ENCODE results near the gene RBM20. TPM values are rescaled to one million over a fixed set of nuclear protein-coding genes. Genes with fewer than 3 reads are reported as not detected.
"Not testable (repeated sequence)": the region's sequence is repeated elsewhere in the genome, so short reads cannot be mapped to it uniquely, and the experiment has no call there.

RBM20 gene
- total RNA-seq, 2 experiments from 2014 or later, result 0.03 TPM; not detected in 1

DNA sequence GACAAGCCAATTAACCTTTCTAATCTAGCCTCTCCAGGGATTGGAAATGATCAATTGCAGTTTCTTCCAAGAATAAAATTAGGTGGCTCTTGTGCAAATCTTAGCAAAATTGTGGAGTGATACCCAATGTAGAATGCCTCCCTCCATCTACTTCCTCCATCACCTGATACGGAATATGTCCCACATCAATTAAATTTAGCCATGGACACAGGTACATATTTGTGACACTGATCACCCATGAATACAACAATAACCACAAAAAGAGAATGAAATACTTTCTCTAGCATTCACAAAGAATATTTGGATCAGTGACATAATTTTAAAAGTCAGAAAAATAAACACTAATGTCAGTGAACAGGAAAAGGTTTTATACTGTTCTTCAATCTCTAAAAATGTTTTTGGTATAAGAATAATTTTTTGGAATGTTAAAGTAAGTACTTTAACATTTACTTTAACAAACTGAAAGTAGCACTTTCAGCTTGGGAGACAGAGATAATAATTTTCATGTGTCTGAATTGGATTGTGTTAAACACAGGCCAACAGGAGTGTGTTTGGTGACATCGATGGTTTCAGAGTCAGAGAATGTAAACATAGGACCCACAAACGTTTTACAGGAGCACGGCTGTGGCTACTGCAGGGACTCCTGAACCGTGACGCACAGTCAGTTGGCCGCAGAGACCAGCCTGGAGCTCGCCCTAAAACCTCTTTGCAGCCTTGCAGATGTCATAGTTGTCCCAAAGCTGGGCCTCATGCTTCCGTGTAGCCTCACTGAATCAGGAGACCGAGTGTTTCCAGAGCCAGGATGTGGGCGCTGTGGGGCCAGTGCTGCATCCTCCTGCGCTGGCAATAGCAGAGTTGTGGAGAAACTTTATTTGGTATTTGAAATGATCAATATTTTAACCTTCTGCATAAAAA is 7.2 kb downstream of the RBM20 start:
- H3K4me1 Mint-ChIP-seq (ENCODE audit: low read depth), result peaks cover 34% of the 10 kb centered on the region
- H3K27ac Mint-ChIP-seq, result peak overlapping the region; percentile 66

DNA sequence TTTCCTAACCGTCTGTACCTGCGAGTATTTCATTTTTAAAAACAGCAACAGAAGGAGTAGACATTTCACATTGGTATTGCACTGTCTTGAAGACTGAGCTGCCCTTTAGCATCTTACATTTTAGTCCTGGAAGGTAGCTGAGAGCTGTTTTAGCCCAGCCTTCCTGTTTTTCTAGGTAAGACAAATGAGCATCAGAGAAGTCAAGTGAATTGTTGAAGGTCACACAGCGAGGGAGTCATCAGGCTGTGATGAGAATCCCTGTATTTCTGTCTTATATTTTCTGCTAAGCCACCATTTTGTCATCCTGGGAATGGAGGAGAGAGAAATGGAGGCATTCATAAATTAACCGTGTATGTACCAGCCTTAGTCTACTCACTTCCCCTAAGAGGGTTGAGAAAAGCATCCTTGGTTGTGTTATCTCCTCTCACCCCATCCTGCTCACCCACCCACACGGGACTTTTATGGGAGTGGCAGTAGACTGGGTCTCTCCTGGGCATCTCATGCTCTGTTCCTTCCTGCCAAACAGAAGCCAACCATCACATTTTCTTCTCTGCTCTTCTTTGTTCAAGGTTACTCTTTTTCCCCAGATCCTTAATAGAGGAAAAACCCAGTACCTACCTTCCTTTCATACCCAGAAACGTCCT is 8.5 kb downstream of the RBM20 start:
- Mint-ChIP-seq H3K27me3 (ENCODE audit: low read depth) (peaks cover 39% of the 10 kb centered on the region), H3K4me3 (no peak overlapping the region), H3K27ac (no peak overlapping the region), H3K4me1 (ENCODE audit: low read depth) (peaks cover 34% of the 10 kb centered on the region), H3K36me3 (ENCODE audit: low read depth) (no peaks in the 10 kb centered on the region), H3K9me3 (ENCODE audit: insufficient read depth) (no peaks in the 10 kb centered on the region)
- ATAC-seq (no peak), DNase-seq (no peak)
- ChIA-PET POLR2A (interaction anchor here (0.6 kb wide), 1 partner anchor 28 kb away, joined by 7 read pairs; no protein-coding TSS in a partner anchor), CTCF (interaction anchor here (0.9 to 1.8 kb wide), 2 partner anchors 19 to 151 kb away, joined by 4 to 12 read pairs; no protein-coding TSS in a partner anchor)

More for the DNA sequence above, 7.2 kb downstream of the RBM20 start:
- Mint-ChIP-seq H3K36me3 (ENCODE audit: low read depth) (no peaks in the 10 kb centered on the region), H3K4me3 (peak overlapping the region; percentile 13), H3K27me3 (ENCODE audit: low read depth) (peaks cover 42% of the 10 kb centered on the region), H3K9me3 (ENCODE audit: insufficient read depth) (no peaks in the 10 kb centered on the region)
- ATAC-seq (peak; percentile 93), DNase-seq (peak; percentile 68)
- CTCF ChIA-PET, result interaction anchor here (0.8 to 1.2 kb wide), 3 partner anchors 10 to 36 kb away, joined by 3 to 7 read pairs (median 4); no protein-coding TSS in a partner anchor
- POLR2A ChIA-PET, result no interaction called here

DNA sequence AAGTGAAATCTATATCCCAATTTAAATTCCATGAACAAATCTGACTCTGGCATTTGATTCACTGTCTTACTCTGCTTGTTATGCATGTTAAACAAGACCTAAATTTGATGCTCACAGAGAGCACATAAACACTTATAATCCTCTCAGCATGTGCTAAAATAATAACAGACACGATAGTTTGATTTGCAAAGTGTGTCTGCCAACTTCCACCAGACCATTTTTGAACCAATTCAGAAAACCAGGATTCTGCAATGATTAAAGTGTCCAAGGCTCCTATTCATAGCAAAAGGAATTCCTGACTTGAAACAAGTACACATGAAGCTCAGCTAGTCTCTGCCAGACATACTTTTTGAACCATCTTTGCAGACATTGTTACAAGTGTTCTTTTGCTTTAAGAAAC is 11.2 kb downstream of the RBM20 start:
- ATAC-seq (no peak), DNase-seq (no peak)
- no peak overlapping the region for H3K27ac Mint-ChIP-seq
- H3K4me1 Mint-ChIP-seq (ENCODE audit: low read depth), result peaks cover 27% of the 10 kb centered on the region
- peaks cover 23% of the 10 kb centered on the region for H3K27me3 Mint-ChIP-seq (ENCODE audit: low read depth)
- H3K9me3 Mint-ChIP-seq (ENCODE audit: insufficient read depth), result no peaks in the 10 kb centered on the region
- H3K36me3 Mint-ChIP-seq (ENCODE audit: low read depth), result no peaks in the 10 kb centered on the region
- ChIA-PET POLR2A (no interaction called here), CTCF (no interaction called here)
- H3K4me3 Mint-ChIP-seq, result no peak overlapping the region

DNA sequence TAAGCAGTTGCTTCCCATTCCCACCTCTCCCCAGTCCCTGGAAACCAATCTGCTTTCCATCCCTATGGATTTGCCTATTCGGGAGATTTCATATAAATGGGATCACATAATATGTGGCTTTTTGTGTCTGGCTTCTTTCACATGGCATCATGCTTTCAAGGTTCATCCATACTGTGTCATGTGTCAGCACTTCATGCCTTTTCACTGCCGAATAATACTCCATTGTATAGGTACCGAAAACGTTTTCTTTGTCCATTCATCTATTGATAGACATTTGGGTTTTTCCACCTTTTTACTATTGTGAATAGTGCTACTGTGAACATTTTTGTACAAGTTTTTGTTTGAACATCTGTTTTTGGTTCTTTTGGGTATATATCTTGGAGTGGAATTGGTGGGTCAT is 12.5 kb downstream of the RBM20 start:
- Mint-ChIP-seq H3K27ac (no peak overlapping the region), H3K9me3 (ENCODE audit: insufficient read depth) (no peaks in the 10 kb centered on the region), H3K4me3 (no peak overlapping the region), H3K36me3 (ENCODE audit: low read depth) (no peaks in the 10 kb centered on the region), H3K27me3 (ENCODE audit: low read depth) (peaks cover 23% of the 10 kb centered on the region), H3K4me1 (ENCODE audit: low read depth) (peaks cover 22% of the 10 kb centered on the region)
- DNase-seq (no peak), ATAC-seq (no peak)
- ChIA-PET CTCF (no interaction called here), POLR2A (no interaction called here)

DNA sequence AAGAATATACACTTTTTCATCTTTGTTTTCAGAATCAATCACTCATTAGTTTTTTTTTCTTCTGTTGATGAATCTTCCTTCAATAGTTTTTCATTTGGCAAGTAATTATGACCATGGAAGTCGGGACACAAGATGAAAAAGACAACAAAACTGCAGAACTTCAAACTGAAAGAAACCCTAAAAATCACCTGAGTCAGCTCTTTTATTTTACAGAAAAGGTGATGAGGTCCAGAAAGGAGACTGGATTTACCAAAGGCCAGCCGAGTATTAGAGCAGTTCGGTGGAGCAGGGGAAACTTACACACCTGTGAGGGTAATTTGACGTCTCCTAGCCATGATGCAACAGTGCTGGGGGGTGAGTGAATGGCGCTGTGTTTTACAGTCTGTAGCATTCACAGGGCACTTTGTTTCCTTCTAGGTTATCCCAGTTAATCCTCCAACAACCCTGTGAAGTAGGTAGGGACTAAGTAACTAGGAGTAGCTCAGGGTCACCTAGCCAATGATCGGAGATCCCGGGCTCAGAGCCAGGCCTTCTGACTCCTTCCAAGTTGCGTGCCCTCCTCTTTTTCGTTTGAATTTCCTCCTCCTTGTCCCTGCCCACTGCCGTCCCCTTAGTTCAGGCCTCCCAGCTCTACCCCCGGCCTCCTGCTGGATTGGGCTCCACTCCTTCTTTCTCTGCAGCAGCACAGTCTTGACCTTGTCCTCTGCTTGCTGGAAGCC is 14.0 kb downstream of the RBM20 start:
- Mint-ChIP-seq H3K4me3 (no peak overlapping the region), H3K4me1 (ENCODE audit: low read depth) (peaks cover 17% of the 10 kb centered on the region), H3K27me3 (ENCODE audit: low read depth) (peaks cover 18% of the 10 kb centered on the region), H3K36me3 (ENCODE audit: low read depth) (no peaks in the 10 kb centered on the region), H3K27ac (no peak overlapping the region), H3K9me3 (ENCODE audit: insufficient read depth) (no peaks in the 10 kb centered on the region)
- ATAC-seq, result no peak
- DNase-seq, result no peak
- ChIA-PET POLR2A (no interaction called here), CTCF (interaction anchor here (1.2 kb wide), 1 partner anchor 14 kb away, joined by 7 read pairs; no protein-coding TSS in a partner anchor)

DNA sequence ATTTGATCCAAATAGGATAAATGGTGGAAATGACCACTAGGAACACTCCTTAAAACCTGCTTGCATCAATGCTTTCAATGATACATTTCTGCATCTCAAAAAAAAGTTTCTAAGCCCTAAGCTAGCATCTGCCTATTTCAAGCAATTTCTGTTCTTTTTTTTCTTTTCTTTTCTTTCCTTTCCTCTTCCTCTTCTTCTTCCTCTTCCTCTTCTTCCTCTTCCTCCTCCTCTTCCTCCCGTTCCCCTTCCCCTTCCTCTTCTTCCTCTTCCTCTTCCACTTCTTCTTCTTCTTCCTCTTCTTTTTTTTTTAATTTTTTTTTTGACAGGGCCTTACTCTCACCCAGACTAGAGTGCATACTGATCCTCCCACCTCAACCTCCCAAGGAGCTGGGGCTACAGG is 15.4 kb downstream of the RBM20 start:
- ATAC-seq (no peak), DNase-seq (no peak)
- Mint-ChIP-seq H3K9me3 (ENCODE audit: insufficient read depth) (no peaks in the 10 kb centered on the region), H3K4me1 (ENCODE audit: low read depth) (peaks cover 17% of the 10 kb centered on the region), H3K27ac (no peak overlapping the region), H3K27me3 (ENCODE audit: low read depth) (peaks cover 13% of the 10 kb centered on the region), H3K36me3 (ENCODE audit: low read depth) (no peaks in the 10 kb centered on the region), H3K4me3 (no peak overlapping the region)
- ChIA-PET POLR2A (no interaction called here), CTCF (interaction anchor here (1.2 to 1.7 kb wide), 3 partner anchors 13 to 49 kb away, joined by 4 to 5 read pairs (median 4); no protein-coding TSS in a partner anchor)

DNA sequence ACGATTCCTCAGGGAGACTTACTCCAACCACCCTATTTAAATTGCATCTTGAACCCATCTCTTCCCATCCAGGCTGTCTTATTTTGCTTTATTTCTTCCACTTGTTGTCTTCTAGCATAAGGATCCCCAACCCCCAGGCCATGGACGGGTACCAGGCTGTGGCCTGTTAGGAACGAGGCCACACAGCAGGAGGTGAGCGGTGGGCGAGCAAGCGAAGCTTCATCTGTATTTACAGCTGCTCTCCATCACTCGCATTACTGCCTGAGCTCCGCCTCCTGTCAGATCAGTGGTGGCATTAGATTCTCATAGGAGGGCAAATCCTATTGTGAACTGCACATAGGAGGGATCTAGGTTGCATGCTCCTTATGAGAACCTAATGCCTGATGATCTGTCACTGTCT is 16.2 kb downstream of the RBM20 start:
- POLR2A ChIA-PET; ATAC-seq; H3K36me3 Mint-ChIP-seq (ENCODE audit: low read depth); H3K27ac Mint-ChIP-seq; H3K9me3 Mint-ChIP-seq (ENCODE audit: insufficient read depth); DNase-seq; H3K4me3 Mint-ChIP-seq: not testable (repeated sequence)
- H3K27me3 Mint-ChIP-seq (ENCODE audit: low read depth), result peaks cover 15% of the 10 kb centered on the region
- H3K4me1 Mint-ChIP-seq (ENCODE audit: low read depth), result peaks cover 17% of the 10 kb centered on the region
- CTCF ChIA-PET, result interaction anchor here (1.7 kb wide), 1 partner anchor 19 kb away, joined by 4 read pairs; no protein-coding TSS in a partner anchor

DNA sequence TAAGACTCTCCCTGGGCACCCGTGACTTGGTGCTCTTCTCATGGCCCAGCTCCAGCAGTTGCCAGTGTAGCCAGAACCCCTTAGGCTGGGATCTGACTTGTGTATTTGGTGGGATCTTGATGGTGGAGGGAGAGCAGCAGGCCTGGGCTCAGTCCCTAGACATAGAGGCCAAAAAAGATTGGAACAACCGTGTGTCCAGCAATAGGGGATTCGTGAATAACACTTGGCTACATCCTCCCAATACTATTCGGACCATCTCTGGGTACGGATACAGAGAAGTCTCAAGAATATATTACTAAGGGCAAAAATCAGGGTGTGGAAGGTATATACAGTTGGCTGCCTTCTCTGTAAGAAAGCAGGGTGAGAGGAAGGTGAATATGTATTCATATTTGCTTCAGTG is 17.2 kb downstream of the RBM20 start:
- Mint-ChIP-seq H3K36me3 (ENCODE audit: low read depth) (no peaks in the 10 kb centered on the region), H3K4me1 (ENCODE audit: low read depth) (peaks cover 17% of the 10 kb centered on the region), H3K27ac (no peak overlapping the region), H3K4me3 (no peak overlapping the region), H3K27me3 (ENCODE audit: low read depth) (peaks cover 10% of the 10 kb centered on the region), H3K9me3 (ENCODE audit: insufficient read depth) (no peaks in the 10 kb centered on the region)
- POLR2A ChIA-PET, result no interaction called here
- CTCF ChIA-PET, result no interaction called here
- DNase-seq (no peak), ATAC-seq (no peak)

DNA sequence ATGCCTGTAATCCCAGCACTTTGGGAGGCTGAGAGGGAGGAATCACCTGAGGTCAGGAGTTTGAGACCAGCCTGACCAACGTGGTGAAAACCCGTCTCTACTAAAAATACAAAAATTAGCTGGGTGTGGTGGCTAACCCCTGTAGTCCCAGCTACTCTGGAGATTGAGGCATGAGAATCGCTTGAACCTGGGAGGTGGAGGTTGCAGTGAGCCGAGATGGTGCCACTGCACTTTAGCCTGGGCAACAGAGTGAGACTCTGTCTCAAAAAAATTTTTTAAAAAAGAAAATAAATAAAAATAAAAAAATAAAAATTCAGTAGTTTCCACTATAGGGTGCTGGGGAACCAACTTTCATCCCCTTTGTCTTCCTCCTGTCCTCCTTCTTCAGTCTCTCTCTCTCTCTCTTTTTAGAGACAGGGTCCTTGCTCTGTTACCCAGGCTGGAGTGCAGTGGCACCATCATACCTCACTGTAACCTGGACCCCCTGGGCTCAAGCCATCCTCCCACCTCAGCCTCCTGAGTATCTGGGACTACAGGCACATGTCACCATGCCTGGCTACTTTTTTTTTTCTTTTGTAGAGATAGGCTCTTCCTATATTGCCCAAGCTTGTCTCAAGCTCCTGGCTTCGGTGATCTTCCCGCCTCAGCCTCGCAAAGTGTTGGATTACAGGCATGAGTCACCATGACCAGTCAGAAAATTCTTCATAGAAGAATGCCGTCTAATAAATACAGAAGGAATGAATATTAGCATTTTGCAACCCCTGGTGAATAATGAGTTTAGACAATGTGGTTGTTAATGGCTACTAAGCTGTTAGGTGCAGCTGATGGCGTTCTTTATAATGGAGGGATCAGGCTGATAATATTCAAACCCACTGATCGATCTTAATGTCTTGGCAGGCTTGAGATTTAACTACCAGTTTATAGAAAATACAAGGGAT is 20.6 kb downstream of the RBM20 start:
- Mint-ChIP-seq H3K4me1 (ENCODE audit: low read depth) (peaks cover 17% of the 10 kb centered on the region), H3K27ac (no peak overlapping the region), H3K36me3 (ENCODE audit: low read depth) (no peaks in the 10 kb centered on the region), H3K4me3 (no peak overlapping the region), H3K27me3 (ENCODE audit: low read depth) (peaks cover 27% of the 10 kb centered on the region), H3K9me3 (ENCODE audit: insufficient read depth) (no peaks in the 10 kb centered on the region)
- no peak for DNase-seq
- CTCF ChIA-PET, result interaction anchor here (1.7 to 4.6 kb wide), 4 partner anchors 9 to 54 kb away, joined by 3 to 32 read pairs (median 7); no protein-coding TSS in a partner anchor
- no peak for ATAC-seq
- POLR2A ChIA-PET, result no interaction called here

DNA sequence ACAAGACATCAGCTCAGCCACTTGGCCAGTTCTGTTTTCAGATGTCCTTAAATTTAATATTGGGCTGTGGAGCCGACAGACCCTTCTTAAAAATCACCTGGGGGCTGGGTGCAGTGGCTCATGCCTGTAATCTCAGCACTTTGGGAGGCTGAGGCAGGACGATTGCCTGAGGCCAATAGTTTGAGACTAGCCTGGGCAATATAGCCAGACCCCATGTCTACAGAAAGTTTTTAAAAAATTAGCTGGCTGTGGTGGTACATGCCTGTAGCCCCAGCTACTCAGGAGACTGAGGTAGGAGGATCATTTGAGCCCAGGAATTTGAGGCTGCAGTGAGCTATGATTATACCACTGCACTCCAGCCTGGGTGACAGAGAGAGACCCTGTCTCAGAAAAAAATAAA is 22.1 kb downstream of the RBM20 start:
- H3K4me3 Mint-ChIP-seq; H3K9me3 Mint-ChIP-seq (ENCODE audit: insufficient read depth); ATAC-seq; POLR2A ChIA-PET; H3K27ac Mint-ChIP-seq; H3K36me3 Mint-ChIP-seq (ENCODE audit: low read depth); DNase-seq: not testable (repeated sequence)
- Mint-ChIP-seq H3K27me3 (ENCODE audit: low read depth) (peaks cover 36% of the 10 kb centered on the region), H3K4me1 (ENCODE audit: low read depth) (peaks cover 12% of the 10 kb centered on the region)
- CTCF ChIA-PET, result interaction anchor here (0.9 to 4.6 kb wide), 4 partner anchors 7 to 80 kb away, joined by 3 to 32 read pairs (median 4); no protein-coding TSS in a partner anchor

DNA sequence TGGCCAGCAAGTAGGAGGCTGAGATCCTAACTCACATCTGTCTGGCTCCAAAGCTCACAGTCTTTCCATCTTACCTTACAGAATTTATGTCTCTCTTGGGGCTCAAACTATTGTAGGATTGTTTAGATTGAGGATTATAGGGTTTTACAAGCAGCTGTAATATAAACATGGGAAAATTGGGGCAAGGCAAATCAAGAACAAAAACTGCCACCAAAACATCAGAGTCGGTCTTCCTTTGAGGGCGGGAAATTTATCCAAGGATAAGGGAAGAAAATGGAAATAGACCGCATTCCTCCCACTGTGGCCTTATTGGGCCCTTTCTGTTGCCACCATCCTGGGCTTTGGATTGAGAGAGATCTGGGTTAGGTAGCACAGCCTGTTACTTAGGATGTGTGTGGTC is 22.5 kb downstream of the RBM20 start:
- H3K27me3 Mint-ChIP-seq (ENCODE audit: low read depth), result peaks cover 36% of the 10 kb centered on the region
- CTCF ChIA-PET, result interaction anchor here (0.9 to 1.7 kb wide), 3 partner anchors 14 to 80 kb away, joined by 3 to 6 read pairs (median 3); no protein-coding TSS in a partner anchor

More for the DNA sequence above, 22.5 kb downstream of the RBM20 start:
- H3K36me3 Mint-ChIP-seq (ENCODE audit: low read depth), result no peaks in the 10 kb centered on the region
- no peak overlapping the region for H3K4me3 Mint-ChIP-seq
- POLR2A ChIA-PET, result no interaction called here
- DNase-seq (no peak), ATAC-seq (no peak)
- H3K9me3 Mint-ChIP-seq (ENCODE audit: insufficient read depth), result no peaks in the 10 kb centered on the region
- H3K4me1 Mint-ChIP-seq (ENCODE audit: low read depth), result peaks cover 9% of the 10 kb centered on the region
- no peak overlapping the region for H3K27ac Mint-ChIP-seq

All from activated CD8-positive, alpha-beta T cell treated with anti-CD3 and anti-CD28 coated beads, Interleukin-2, amount 10 ng/mL, durations not matched to agents 7 days and 5 days (primary cell).